ENCODE measurements around the gene ADPGK.

DNA sequence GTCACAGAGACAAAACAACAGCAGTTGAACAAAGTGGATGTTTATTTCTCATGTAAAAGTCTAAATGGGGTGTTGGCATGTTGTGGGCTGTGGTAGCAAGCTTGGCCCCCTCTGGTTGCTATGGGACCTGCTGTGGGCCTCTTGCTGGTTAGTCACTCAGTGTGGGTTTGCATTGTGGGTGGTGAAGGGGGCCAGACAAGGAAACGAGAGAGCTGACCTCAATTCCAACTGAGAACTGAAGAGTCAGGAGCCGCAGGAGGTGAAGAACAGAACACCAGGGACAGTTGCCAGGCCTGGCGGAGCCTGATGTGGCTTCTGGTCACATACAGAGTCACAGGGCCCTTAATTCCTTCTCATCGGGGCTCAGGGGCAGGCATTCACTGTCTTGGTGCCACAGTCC lies 1.9 kb upstream of the ADPGK start:
- TF ChIP-seq YY1 (IDR thresholded peaks at IDR 0.05; ENCODE audit: insufficient read depth, insufficient read length) (no peak), ZNF274 (IDR thresholded peaks at IDR 0.05; ENCODE audit: low read depth, low read length) (no peak), SUZ12 (IDR thresholded peaks at IDR 0.05; ENCODE audit: extremely low read depth, insufficient read depth, insufficient read length) (no peak)
